Activated CD4-positive, alpha-beta T cell treated with anti-CD3 and anti-CD28 coated beads for 4 hours (primary cell): ENCODE measurements around the gene TM4SF1.
"Not testable (repeated sequence)": the region's sequence is repeated elsewhere in the genome, so short reads cannot be mapped to it uniquely, and the experiment has no call there.

Experiments used
- DNase-seq, 2 donors: peaks; one replicate each; pipeline ENCODE4 v3.0.0-alpha.2; 2020

TM4SF1 gene

GRCh38 chr3:149393345-149394160 lies 16.1 kb upstream of the TM4SF1 start:
- DNase-seq = no peak

GRCh38 chr3:149391960-149392359 lies 14.5 kb upstream of the TM4SF1 start:
- no peak for DNase-seq

- DNase-seq = no peak
Observed at GRCh38 chr3:149390772-149391212, 13.3 kb upstream of the TM4SF1 start.

- no peak for DNase-seq
Observed at GRCh38 chr3:149390294-149390693, 12.8 kb upstream of the TM4SF1 start.

GRCh38 chr3:149388531-149389417 lies 11.3 kb upstream of the TM4SF1 start:
- no peak for DNase-seq

GRCh38 chr3:149388001-149388440 lies 10.6 kb upstream of the TM4SF1 start:
- DNase-seq = no peak

GRCh38 chr3:149386299-149386606 lies 8.8 kb upstream of the TM4SF1 start:
- DNase-seq = no peak

GRCh38 chr3:149385617-149386298 lies 8.3 kb upstream of the TM4SF1 start:
- no peak for DNase-seq

GRCh38 chr3:149384911-149385321 lies 7.5 kb upstream of the TM4SF1 start:
- no peak for DNase-seq

GRCh38 chr3:149384167-149384566 lies 6.7 kb upstream of the TM4SF1 start:
- no peak for DNase-seq

- no peak for DNase-seq
Observed at GRCh38 chr3:149383703-149384102, 6.3 kb upstream of the TM4SF1 start.

- DNase-seq = no peak
Observed at GRCh38 chr3:149382518-149382917, 5.1 kb upstream of the TM4SF1 start.

GRCh38 chr3:149382101-149382467 lies 4.6 kb upstream of the TM4SF1 start:
- no peak for DNase-seq

GRCh38 chr3:149381173-149382100 lies 4.0 kb upstream of the TM4SF1 start:
- no peak for DNase-seq

GRCh38 chr3:149380220-149380619 lies 2.8 kb upstream of the TM4SF1 start:
- not testable (repeated sequence) for DNase-seq

- DNase-seq = no peak
Observed at GRCh38 chr3:149378478-149379309, 1.2 kb upstream of the TM4SF1 start.

- no peak for DNase-seq
Observed at GRCh38 chr3:149376718-149377407, 586 bp downstream of the TM4SF1 start.

- no peak for DNase-seq
Observed at GRCh38 chr3:149375501-149376196, 1.8 kb downstream of the TM4SF1 start.

- DNase-seq = no peak
Observed at GRCh38 chr3:149374793-149375500, 2.5 kb downstream of the TM4SF1 start.
